Mucosa of descending colon (tissue), 3 donors: ENCODE results near the gene R3HDM2. TPM values are rescaled to one million over a fixed set of nuclear protein-coding genes. Genes with fewer than 3 reads are reported as not detected.

Source experiments
- ATAC-seq: fragments of 200-7000 bp; cut with Tn5 transposase; one replicate; pipeline ENCODE4 v1.9.1; 2020; ENCODE audit warnings: mild to moderate bottlenecking, moderate library complexity
- DNase-seq, 3 donors: peaks; one replicate each; pipeline ENCODE4 v3.0.0-alpha.2; 2020
- H3K36me3 ChIP-seq: fragments of 200-600 bp; one replicate; pipeline ENCODE4 v1.8.0; 2021; ENCODE audit warnings: low read depth, mild to moderate bottlenecking
- H3K4me1 ChIP-seq: fragments of 200-600 bp; one replicate; pipeline ENCODE4 v1.8.0; 2021; ENCODE audit warnings: low read depth, mild to moderate bottlenecking
- H3K4me3 ChIP-seq: fragments of 200-600 bp; one replicate; pipeline ENCODE4 v1.8.0; 2021; ENCODE audit warnings: mild to moderate bottlenecking
- H3K9me3 ChIP-seq: fragments of 200-600 bp; one replicate; pipeline ENCODE4 v1.8.0; 2021; ENCODE audit warnings: mild to moderate bottlenecking
- intact Hi-C, 2 donors: fragments of 100-400 bp; cut with DNase I in 1 of 2; cut with micrococcal nuclease in 1 of 2; formaldehyde crosslinking; loops; one replicate each; pipeline versions ENCODE4 v1.11.0 to v1.11.1; 2022; cut with DNase I, micrococcal nuclease
- total RNA-seq, 3 donors: library from RNA; stranded (reverse); fragmentation: NEBNext Ultra II Directional in 2 of 3; extraction: Animal tissue kit (Norgen Biotek cat#: 25700) in 2 of 3; gene quantifications; one replicate each; pipeline versions ENCODE4 v1.2.1 to v1.2.4, GENCODE V29; 2021 to 2023
- TF ChIP-seq, protein P1 (sequence below): fragments of 200-600 bp; IDR thresholded peaks from one replicate; pipeline ENCODE4 v1.8.0; 2022; ENCODE audit warnings: antibody characterized with exemption, mild to moderate bottlenecking
- donor health status: DM: no; HTN: no; CAD: no; lungs with moderate emphysema.
- donor health status: DM: no; HTN: no; CAD: no.
- donor health status: DM: no; HTN: yes; CAD: no.

The R3HDM2 gene
- total RNA-seq, 3 donors from 2014 or later, result 43.9 to 80.8 (median 80.6) TPM

DNA sequence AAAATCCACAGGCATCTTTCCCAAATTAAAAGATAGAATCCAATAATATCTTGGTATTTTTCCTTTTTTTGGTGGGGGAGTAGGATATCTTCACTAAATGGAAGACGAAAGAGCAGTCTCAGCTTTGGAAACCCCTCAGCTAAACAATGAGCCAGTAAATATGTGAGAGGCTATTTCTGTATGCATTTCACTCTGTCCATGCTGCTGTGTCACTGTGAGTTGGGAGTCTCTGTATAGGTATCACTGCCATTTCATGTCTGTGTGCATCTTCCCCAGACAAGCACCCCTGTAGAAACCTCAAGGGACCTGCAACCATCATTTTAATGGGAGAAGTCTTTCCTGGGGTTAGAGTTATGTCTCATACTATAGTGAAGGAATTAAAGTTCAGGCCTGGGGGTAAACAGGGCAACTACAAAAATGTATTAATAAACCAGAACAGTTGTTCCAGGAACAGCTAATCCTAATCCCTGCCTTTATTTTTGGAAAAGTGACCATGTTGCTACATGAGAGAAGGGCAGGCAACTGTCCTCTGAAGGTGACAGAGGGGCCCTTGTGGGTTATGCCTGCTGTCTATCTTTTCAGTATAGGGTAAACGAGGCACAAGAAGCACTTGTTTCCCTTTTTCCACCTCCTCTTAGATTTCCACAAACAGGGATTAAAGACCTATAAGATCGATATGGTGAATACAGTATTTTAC lies 168.6 kb downstream of the R3HDM2 start:
- TF ChIP-seq, protein P1, sequence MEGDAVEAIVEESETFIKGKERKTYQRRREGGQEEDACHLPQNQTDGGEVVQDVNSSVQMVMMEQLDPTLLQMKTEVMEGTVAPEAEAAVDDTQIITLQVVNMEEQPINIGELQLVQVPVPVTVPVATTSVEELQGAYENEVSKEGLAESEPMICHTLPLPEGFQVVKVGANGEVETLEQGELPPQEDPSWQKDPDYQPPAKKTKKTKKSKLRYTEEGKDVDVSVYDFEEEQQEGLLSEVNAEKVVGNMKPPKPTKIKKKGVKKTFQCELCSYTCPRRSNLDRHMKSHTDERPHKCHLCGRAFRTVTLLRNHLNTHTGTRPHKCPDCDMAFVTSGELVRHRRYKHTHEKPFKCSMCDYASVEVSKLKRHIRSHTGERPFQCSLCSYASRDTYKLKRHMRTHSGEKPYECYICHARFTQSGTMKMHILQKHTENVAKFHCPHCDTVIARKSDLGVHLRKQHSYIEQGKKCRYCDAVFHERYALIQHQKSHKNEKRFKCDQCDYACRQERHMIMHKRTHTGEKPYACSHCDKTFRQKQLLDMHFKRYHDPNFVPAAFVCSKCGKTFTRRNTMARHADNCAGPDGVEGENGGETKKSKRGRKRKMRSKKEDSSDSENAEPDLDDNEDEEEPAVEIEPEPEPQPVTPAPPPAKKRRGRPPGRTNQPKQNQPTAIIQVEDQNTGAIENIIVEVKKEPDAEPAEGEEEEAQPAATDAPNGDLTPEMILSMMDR, result no peak
- Histone ChIP-seq H3K4me3 (no peak overlapping the region), H3K36me3 (no peaks in the 10 kb centered on the region), H3K9me3 (no peaks in the 10 kb centered on the region), H3K4me1 (no peaks in the 10 kb centered on the region)
- intact Hi-C loops, result loop anchor here in 1 of 2 donors (10.0 kb wide), 1 partner anchor 193 kb away; the partner anchor contains the start of genes GLI1 and INHBE
- no peak for DNase-seq
- no peak for ATAC-seq

DNA sequence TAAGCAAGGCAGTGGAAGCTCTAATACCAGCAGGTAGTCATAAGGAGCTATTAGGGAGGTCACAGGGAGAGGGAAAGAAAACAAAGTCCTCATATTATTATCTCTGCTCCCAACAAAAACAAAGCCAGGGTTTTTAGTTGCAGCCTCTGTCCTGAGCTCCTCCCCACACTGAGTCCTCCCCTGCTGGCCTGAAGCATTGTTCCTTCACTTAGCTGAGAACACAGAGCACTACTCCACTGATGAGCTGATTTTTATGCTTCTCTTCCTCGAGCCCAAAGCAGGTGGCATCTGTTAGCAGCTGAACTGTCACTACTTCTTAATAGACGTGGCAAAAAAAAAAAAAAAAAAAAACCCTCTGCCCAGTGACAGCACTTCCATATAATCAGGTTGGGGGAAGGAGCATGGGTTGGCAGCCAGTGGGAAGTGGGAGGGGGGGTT lies 169.4 kb downstream of the R3HDM2 start:
- ATAC-seq (no peak), DNase-seq (no peak)
- H3K4me3 ChIP-seq, result no peak overlapping the region
- no peaks in the 10 kb centered on the region for H3K9me3 ChIP-seq
- TF ChIP-seq, protein P1, result no peak
- no peaks in the 10 kb centered on the region for H3K4me1 ChIP-seq
- intact Hi-C loops, result loop anchor here in 1 of 2 donors (10.0 kb wide), 1 partner anchor 193 kb away; the partner anchor contains the start of genes GLI1 and INHBE
- H3K36me3 ChIP-seq, result no peaks in the 10 kb centered on the region

DNA sequence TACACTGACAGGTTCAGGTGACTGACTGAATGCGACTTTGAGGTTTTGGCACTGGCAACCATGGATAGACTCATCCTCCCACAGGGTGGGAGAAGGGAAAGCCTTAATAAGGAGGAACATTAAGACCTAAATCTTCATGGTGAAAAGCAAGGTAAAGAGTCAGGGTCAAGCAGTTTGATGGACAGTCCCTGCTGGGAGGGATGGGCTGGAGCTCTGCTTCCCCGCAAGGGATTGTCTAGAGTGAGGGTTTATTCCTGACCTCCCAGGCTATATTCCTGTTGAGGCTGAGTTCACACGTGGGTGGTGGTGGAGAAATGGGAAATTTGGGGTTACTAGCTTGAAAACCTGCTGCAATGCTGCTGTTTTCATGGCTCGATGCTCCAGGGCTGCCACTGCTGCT lies 170.5 kb downstream of the R3HDM2 start:
- intact Hi-C loops, result loop anchor here in 1 of 2 donors (10.0 kb wide), 1 partner anchor 194 kb away; the partner anchor contains the start of genes GLI1 and INHBE
- Histone ChIP-seq H3K4me3 (no peak overlapping the region), H3K4me1 (no peaks in the 10 kb centered on the region), H3K9me3 (no peaks in the 10 kb centered on the region), H3K36me3 (no peaks in the 10 kb centered on the region)
- TF ChIP-seq, protein P1, result no peak
- DNase-seq, result no peak
- no peak for ATAC-seq

DNA sequence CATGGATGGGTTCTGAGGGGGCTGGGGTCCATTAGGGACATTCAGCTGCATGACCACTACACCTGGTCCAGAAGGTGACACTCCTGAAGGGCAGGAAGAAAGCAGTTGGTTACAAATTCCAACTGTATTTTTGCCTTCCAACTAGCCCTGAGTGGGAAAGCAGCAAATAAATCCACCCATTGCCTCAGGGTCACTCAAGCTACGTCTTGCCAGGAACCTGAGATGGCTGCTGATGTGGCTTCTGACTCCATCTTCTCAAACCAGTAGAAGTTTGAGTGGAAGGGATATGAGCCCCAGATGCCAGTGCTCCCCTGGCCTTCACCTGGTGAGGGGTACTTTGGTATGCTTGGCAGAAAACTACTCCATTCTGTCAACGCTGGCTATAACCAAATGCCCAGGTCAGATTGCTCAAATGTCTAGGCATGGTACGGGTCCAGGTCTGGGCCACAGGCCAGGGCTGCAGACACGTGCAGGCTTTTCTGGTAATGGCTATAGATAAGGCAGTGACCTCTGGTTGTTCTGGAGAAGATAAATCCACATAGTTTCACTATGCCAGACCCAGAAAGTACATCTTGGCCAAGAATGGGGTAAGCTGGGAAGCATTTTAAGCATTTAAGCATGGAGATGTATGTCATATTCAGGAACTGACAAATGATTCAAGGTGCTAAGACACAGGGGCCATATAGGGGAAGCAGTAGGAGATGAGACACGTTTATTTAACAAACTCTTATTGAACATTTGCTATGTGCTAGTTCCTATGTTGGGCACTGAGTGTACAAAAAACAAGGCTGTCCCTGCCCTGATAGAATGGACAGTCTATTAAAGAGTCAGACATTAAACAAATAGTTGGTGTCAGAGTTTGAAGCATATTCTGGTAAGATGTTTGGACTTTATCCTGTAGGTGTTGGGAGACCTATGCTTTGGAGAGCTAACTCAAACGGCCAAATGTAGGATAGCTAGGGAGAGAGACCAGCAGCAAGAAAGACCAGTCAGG lies 171.6 kb downstream of the R3HDM2 start:
- DNase-seq (no peak), ATAC-seq (no peak)
- Histone ChIP-seq H3K9me3 (no peaks in the 10 kb centered on the region), H3K4me3 (no peak overlapping the region), H3K4me1 (no peaks in the 10 kb centered on the region), H3K36me3 (no peaks in the 10 kb centered on the region)
- TF ChIP-seq, protein P1, result no peak
- intact Hi-C loops, result no loop called here

DNA sequence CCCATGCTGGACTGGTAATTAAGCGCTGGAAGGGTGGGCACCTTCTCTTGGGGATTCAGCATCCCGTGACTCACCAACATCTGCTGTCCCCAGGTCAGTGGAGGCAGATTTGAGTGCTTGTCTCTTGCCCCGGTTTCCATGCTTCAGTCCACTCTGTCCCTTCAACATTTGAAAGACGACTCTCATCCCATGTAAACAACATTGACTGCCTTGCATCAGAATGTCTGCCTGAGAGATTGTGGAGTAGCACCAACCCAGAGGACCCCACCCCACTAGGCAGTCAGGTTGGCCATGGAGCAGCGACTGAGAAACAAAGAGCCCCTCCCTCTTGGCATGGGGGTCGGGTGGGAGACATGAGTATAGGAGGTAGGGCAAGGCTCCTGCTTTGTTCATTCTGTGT lies 174.9 kb downstream of the R3HDM2 start:
- intact Hi-C loops, result no loop called here
- Histone ChIP-seq H3K4me3 (no peak overlapping the region), H3K4me1 (no peaks in the 10 kb centered on the region), H3K9me3 (no peaks in the 10 kb centered on the region), H3K36me3 (no peaks in the 10 kb centered on the region)
- no peak for ATAC-seq
- TF ChIP-seq, protein P1, result no peak
- no peak for DNase-seq
